ENCODE data around the gene CMYA5.

CMYA5 gene

GRCh38 chr5:79795764-79796398, 106.2 kb downstream of the CMYA5 start:
- peak in 1 of 2 experiments; percentile 10 for DNase-seq

- no peak for DNase-seq
Measured at GRCh38 chr5:79798893-79799590, 109.4 kb downstream of the CMYA5 start.

GRCh38 chr5:79800979-79801827, 111.6 kb downstream of the CMYA5 start:
- DNase-seq, result no peak

- DNase-seq, result no peak
Measured at GRCh38 chr5:79802406-79802805, 112.8 kb downstream of the CMYA5 start.

- DNase-seq, result no peak
Measured at GRCh38 chr5:79803007-79803406, 113.4 kb downstream of the CMYA5 start.

GRCh38 chr5:79806741-79807140, 117.1 kb downstream of the CMYA5 start:
- DNase-seq, result no peak

GRCh38 chr5:79809743-79810142, 120.1 kb downstream of the CMYA5 start:
- DNase-seq, result no peak

GRCh38 chr5:79811081-79811480, 121.4 kb downstream of the CMYA5 start:
- DNase-seq, result no peak

- DNase-seq, result no peak
Measured at GRCh38 chr5:79811904-79812303, 122.3 kb downstream of the CMYA5 start.

GRCh38 chr5:79814699-79815098, 125.1 kb downstream of the CMYA5 start:
- DNase-seq, result no peak

GRCh38 chr5:79816014-79816413, 126.4 kb downstream of the CMYA5 start:
- no peak for DNase-seq

- DNase-seq, result no peak
Measured at GRCh38 chr5:79820648-79821047, 131.0 kb downstream of the CMYA5 start.

GRCh38 chr5:79824444-79824843, 134.8 kb downstream of the CMYA5 start:
- no peak for DNase-seq

- no peak for DNase-seq
Measured at GRCh38 chr5:79825802-79826201, 136.2 kb downstream of the CMYA5 start.

GRCh38 chr5:79827159-79827629, 137.6 kb downstream of the CMYA5 start:
- no peak for DNase-seq

GRCh38 chr5:79829260-79829659, 139.6 kb downstream of the CMYA5 start:
- DNase-seq, result no peak

GRCh38 chr5:79831381-79832309, 142.0 kb downstream of the CMYA5 start:
- peak in 1 of 2 experiments; percentile 7 for DNase-seq

GRCh38 chr5:79832911-79833310, 143.3 kb downstream of the CMYA5 start:
- DNase-seq, result no peak

GRCh38 chr5:79834098-79834753, 144.6 kb downstream of the CMYA5 start:
- no peak for DNase-seq

GRCh38 chr5:79834754-79835714, 145.4 kb downstream of the CMYA5 start:
- no peak for DNase-seq
